NCI-H510A treated with DMSO at 0.1 percent for 48 hours (cell line): ENCODE measurements around the gene DNAH11.
"Not testable (repeated sequence)": the region's sequence is repeated elsewhere in the genome, so short reads cannot be mapped to it uniquely, and the experiment has no call there.

ENCODE experiments used
- DNase-seq: peaks from one replicate; lab custom pipeline; 2025; lab: John Stamatoyannopoulos, UW

Gene DNAH11

GRCh38 chr7:21617916-21618390 is 75.1 kb downstream of the DNAH11 start:
- no peak for DNase-seq

GRCh38 chr7:21618706-21619105 is 75.9 kb downstream of the DNAH11 start:
- no peak for DNase-seq

GRCh38 chr7:21620054-21620453 is 77.2 kb downstream of the DNAH11 start:
- DNase-seq, result no peak

GRCh38 chr7:21624320-21624719 is 81.5 kb downstream of the DNAH11 start:
- DNase-seq, result no peak

GRCh38 chr7:21636694-21637093 is 93.9 kb downstream of the DNAH11 start:
- DNase-seq, result no peak

GRCh38 chr7:21639206-21639868 is 96.5 kb downstream of the DNAH11 start:
- DNase-seq, result no peak

- no peak for DNase-seq
Measured at GRCh38 chr7:21640105-21640504, 97.3 kb downstream of the DNAH11 start.

- DNase-seq, result no peak
Measured at GRCh38 chr7:21641546-21641945, 98.7 kb downstream of the DNAH11 start.

- no peak for DNase-seq
Measured at GRCh38 chr7:21642422-21642821, 99.6 kb downstream of the DNAH11 start.

- DNase-seq, result no peak
Measured at GRCh38 chr7:21651697-21652096, 108.9 kb downstream of the DNAH11 start.

- DNase-seq, result no peak
Measured at GRCh38 chr7:21653623-21654022, 110.8 kb downstream of the DNAH11 start.

GRCh38 chr7:21656081-21656480 is 113.2 kb downstream of the DNAH11 start:
- DNase-seq, result no peak

GRCh38 chr7:21656796-21657195 is 114.0 kb downstream of the DNAH11 start:
- no peak for DNase-seq

GRCh38 chr7:21670496-21670895 is 127.7 kb downstream of the DNAH11 start:
- no peak for DNase-seq

- no peak for DNase-seq
Measured at GRCh38 chr7:21671859-21672258, 129.0 kb downstream of the DNAH11 start.

- no peak for DNase-seq
Measured at GRCh38 chr7:21675255-21675654, 132.4 kb downstream of the DNAH11 start.

GRCh38 chr7:21690705-21691104 is 147.9 kb downstream of the DNAH11 start:
- DNase-seq, result no peak

- not testable (repeated sequence) for DNase-seq
Measured at GRCh38 chr7:21691146-21691545, 148.3 kb downstream of the DNAH11 start.

GRCh38 chr7:21700587-21700986 is 157.7 kb downstream of the DNAH11 start:
- DNase-seq, result not testable (repeated sequence)

- DNase-seq, result no peak
Measured at GRCh38 chr7:21702303-21702702, 159.5 kb downstream of the DNAH11 start.

- no peak for DNase-seq
Measured at GRCh38 chr7:21704359-21704758, 161.5 kb downstream of the DNAH11 start.

- DNase-seq, result no peak
Measured at GRCh38 chr7:21706131-21706530, 163.3 kb downstream of the DNAH11 start.

GRCh38 chr7:21707566-21707965 is 164.7 kb downstream of the DNAH11 start:
- no peak for DNase-seq

- no peak for DNase-seq
Measured at GRCh38 chr7:21708096-21708495, 165.3 kb downstream of the DNAH11 start.
